DOHH2 (cell line): Measurements from ENCODE around the gene MAF.

Experiments used
- H3F3A ChIP-seq: fragments of 200-600 bp; sonication (generic), shearing (Covaris generic); 2 replicates; pipeline ENCODE4 v1.6.0; 2016; ENCODE audit warnings: antibody characterized with exemption, mild to moderate bottlenecking; ENCODE audit not compliant: control insufficient read depth, insufficient read depth
- H3K27ac ChIP-seq: fragments of 200-600 bp; sonication (generic); 2 replicates; pipeline ENCODE4 v1.5.1; 2014; ENCODE audit warnings: low read depth, mild to moderate bottlenecking, low read length, moderate library complexity
- H3K27me3 ChIP-seq: fragments of 200-600 bp; sonication (generic); 2 replicates; pipeline ENCODE4 v1.6.1; 2014; ENCODE audit warnings: mild to moderate bottlenecking, low read length, mixed read lengths; ENCODE audit not compliant: control insufficient read depth
- H3K36me3 ChIP-seq: fragments of 200-600 bp; sonication (generic); 2 replicates; pipeline ENCODE4 v1.6.1; 2014; ENCODE audit warnings: mild to moderate bottlenecking, low read length, moderate library complexity, mixed read lengths; ENCODE audit not compliant: control insufficient read depth
- H3K4me1 ChIP-seq: fragments of 200-600 bp; sonication (generic); 2 replicates; pipeline ENCODE4 v1.6.1; 2014; ENCODE audit warnings: mild to moderate bottlenecking, low read length, mixed read lengths; ENCODE audit not compliant: control insufficient read depth
- H3K4me2 ChIP-seq: fragments of 200-600 bp; sonication (generic); 2 replicates; pipeline ENCODE4 v1.6.0; 2014; ENCODE audit warnings: mild to moderate bottlenecking, low read length, moderate library complexity
- H3K4me3 ChIP-seq: fragments of 200-600 bp; sonication (generic); 2 replicates; pipeline ENCODE4 v1.5.1; 2014; ENCODE audit warnings: mild to moderate bottlenecking, low read length, mixed read lengths
- H3K79me2 ChIP-seq: fragments of 200-600 bp; sonication (generic); 2 replicates; pipeline ENCODE4 v1.6.1; 2014; ENCODE audit warnings: mild to moderate bottlenecking, low read length, mixed read lengths; ENCODE audit not compliant: control insufficient read depth
- H3K9me2 ChIP-seq: fragments of 200-600 bp; sonication (generic); replicated peaks from 2 replicates; pipeline ENCODE4 v1.6.1; 2014; ENCODE audit warnings: mild to moderate bottlenecking, low read length, mixed read lengths; ENCODE audit not compliant: control insufficient read depth
- H3K9me3 ChIP-seq: fragments of 200-600 bp; sonication (generic); 2 replicates; pipeline ENCODE4 v1.6.1; 2014; ENCODE audit warnings: antibody characterized with exemption, low read length, mixed read lengths; ENCODE audit not compliant: control insufficient read depth, insufficient read depth
- H4K20me1 ChIP-seq: fragments of 200-600 bp; sonication (generic); 2 replicates; pipeline ENCODE4 v1.6.0; 2014; ENCODE audit warnings: low read depth, mild to moderate bottlenecking, antibody characterized with exemption, low read length, moderate library complexity; ENCODE audit not compliant: control insufficient read depth, insufficient read depth
- CTCF ChIP-seq: fragments of 200-600 bp; sonication (generic); IDR thresholded peaks from one replicate; pipeline ENCODE4 v1.5.1; 2014; ENCODE audit warnings: antibody characterized with exemption, mild to moderate bottlenecking, low read depth, low read length; ENCODE audit not compliant: poor library complexity, severe bottlenecking
- EZH2phosphoT487 ChIP-seq: fragments of 200-600 bp; sonication (generic); IDR thresholded peaks from 2 replicates; pipeline ENCODE4 v1.6.1; 2017; ENCODE audit warnings: borderline replicate concordance, mild to moderate bottlenecking, antibody characterized with exemption, low read length, moderate library complexity, mixed read lengths

The MAF gene

GRCh38 chr16:79613009-79613408 lies 12.5 kb upstream of the MAF start:
- H3K9me3 ChIP-seq = no peaks in the 10 kb centered on the region
- no peak overlapping the region for H3K27ac ChIP-seq
- H3K36me3 ChIP-seq = no peaks in the 10 kb centered on the region
- H3K27me3 ChIP-seq = no peaks in the 10 kb centered on the region
- no peaks in the 10 kb centered on the region for H3K4me1 ChIP-seq
- no peaks in the 10 kb centered on the region for H4K20me1 ChIP-seq
- H3K79me2 ChIP-seq = no peaks in the 10 kb centered on the region
- TF ChIP-seq EZH2phosphoT487 (no peak), CTCF (no peak)
- H3F3A ChIP-seq = no peaks in the 10 kb centered on the region
- no peak overlapping the region for H3K4me3 ChIP-seq
- H3K4me2 ChIP-seq = no peak overlapping the region
- H3K9me2 ChIP-seq = no peaks in the 10 kb centered on the region

- Histone ChIP-seq H4K20me1 (no peaks in the 10 kb centered on the region), H3K4me3 (no peak overlapping the region), H3K4me1 (no peaks in the 10 kb centered on the region), H3K4me2 (no peak overlapping the region), H3K9me2 (no peaks in the 10 kb centered on the region), H3K27ac (no peak overlapping the region), H3F3A (no peaks in the 10 kb centered on the region), H3K9me3 (no peaks in the 10 kb centered on the region), H3K79me2 (no peaks in the 10 kb centered on the region), H3K27me3 (peaks cover 4% of the 10 kb centered on the region; the same call in 1 of the 2 replicates), H3K36me3 (no peaks in the 10 kb centered on the region)
- TF ChIP-seq EZH2phosphoT487 = no peak
These were observed 11.7 kb upstream of the MAF start for GRCh38 chr16:79612207-79612606.

- Histone ChIP-seq H4K20me1 (no peaks in the 10 kb centered on the region), H3K79me2 (no peaks in the 10 kb centered on the region), H3K36me3 (no peaks in the 10 kb centered on the region), H3K4me2 (no peak overlapping the region), H3K4me1 (no peaks in the 10 kb centered on the region), H3K9me3 (no peaks in the 10 kb centered on the region), H3K4me3 (no peak overlapping the region), H3K9me2 (no peaks in the 10 kb centered on the region), H3K27ac (no peak overlapping the region), H3F3A (no peaks in the 10 kb centered on the region), H3K27me3 (peaks cover 6% of the 10 kb centered on the region; the same call in 1 of the 2 replicates)
- no peak for TF ChIP-seq EZH2phosphoT487
- no peak for TF ChIP-seq CTCF
These were observed 10.2 kb upstream of the MAF start for GRCh38 chr16:79610771-79611170.

- TF ChIP-seq CTCF = no peak
- no peak for TF ChIP-seq EZH2phosphoT487
- no peak overlapping the region for H3K27ac ChIP-seq
- H4K20me1 ChIP-seq = no peaks in the 10 kb centered on the region
- H3K4me1 ChIP-seq = no peaks in the 10 kb centered on the region
- H3K4me2 ChIP-seq = no peak overlapping the region
- no peaks in the 10 kb centered on the region for H3F3A ChIP-seq
- H3K4me3 ChIP-seq = no peak overlapping the region
- H3K36me3 ChIP-seq = no peaks in the 10 kb centered on the region
- peaks cover 6% of the 10 kb centered on the region; the same call in 1 of the 2 replicates for H3K27me3 ChIP-seq
- no peaks in the 10 kb centered on the region for H3K79me2 ChIP-seq
- H3K9me3 ChIP-seq = no peaks in the 10 kb centered on the region
- H3K9me2 ChIP-seq = no peaks in the 10 kb centered on the region
These were observed 9.3 kb upstream of the MAF start for GRCh38 chr16:79609861-79610260.
